ENCODE data around the gene FAM240A.

GRCh38 chr3:46595819-46596314 is 16.5 kb upstream of the FAM240A start:
- TF ChIP-seq CTCF (IDR thresholded peaks at IDR 0.05; ENCODE audit: low read depth, low read length, poor library complexity, severe bottlenecking) = no peak
- no peak for TF ChIP-seq EZH2phosphoT487 (IDR thresholded peaks at IDR 0.05; ENCODE audit: borderline replicate concordance, low read length)

Measured in DOHH2 (cell line).